Ovary (tissue), 9 donors: Measurements from ENCODE around the gene GRIFIN. TPM values are rescaled to one million over a fixed set of nuclear protein-coding genes. Genes with fewer than 3 reads are reported as not detected.

Experiments used
- DNase-seq, 5 donors: peaks; one replicate each; pipeline ENCODE4 v3.0.0-alpha.2; 2019 to 2020
- H3K27ac ChIP-seq, 2 donors: fragments of 200-600 bp; one replicate each; pipeline versions ENCODE4 v1.5.1 to v1.8.0; 2019 to 2022
- H3K27me3 ChIP-seq: fragments of 200-600 bp; one replicate; pipeline ENCODE4 v1.8.0; 2022
- H3K36me3 ChIP-seq: fragments of 200-600 bp; sonication (generic); one replicate; pipeline ENCODE4 v1.5.1; 2019
- H3K4me1 ChIP-seq: one replicate; pipeline ENCODE4 v1.8.1; 2013; ENCODE audit warnings: mild to moderate bottlenecking, moderate library complexity; ENCODE audit not compliant: insufficient read depth
- H3K4me3 ChIP-seq: fragments of 200-600 bp; sonication (generic); one replicate; pipeline ENCODE4 v1.5.1; 2017
- H3K9me3 ChIP-seq, 2 donors: fragments of 200-600 bp in 1 of 2; sonication (generic) in 1 of 2; one replicate each; pipeline versions ENCODE4 v1.5.1 to v1.8.1; 2013 to 2019; ENCODE audit warnings: mild to moderate bottlenecking in 1 of 2, moderate library complexity in 1 of 2
- CTCF ChIP-seq, 3 donors: fragments of 450-650 bp in 2 of 3; fragments of 200-600 bp in 1 of 3; IDR thresholded peaks; one replicate each; pipeline versions ENCODE4 v1.5.1 to v1.8.0; 2016 to 2022; ENCODE audit warnings: antibody characterized with exemption in 3 of 3, mild to moderate bottlenecking in 1 of 3
- EP300 ChIP-seq: sonication (generic); formaldehyde crosslinking; IDR thresholded peaks from one replicate; pipeline ENCODE4 v1.6.1; 2017; ENCODE audit warnings: antibody characterized with exemption
- POLR2A ChIP-seq: fragments of 450-650 bp; IDR thresholded peaks from one replicate; pipeline ENCODE4 v1.6.1; 2017; ENCODE audit warnings: antibody characterized with exemption, mild to moderate bottlenecking, moderate library complexity
- WGBS, 3 donors: extraction: QIAGEN DNeasy Blood & Tissue Kit in 1 of 3; methylation state at CpG; one replicate each; pipeline versions ENCODE4 v1.1.5 to v1.1.7; 2013 to 2017; 5-methylcytosine and 5-hydroxymethylcytosine counted together
- intact Hi-C, 4 donors: fragments of 100-400 bp; cut with DNase I; formaldehyde crosslinking; loops; one replicate each; pipeline versions ENCODE4 v1.11.0 to v1.15.1; 2022 to 2023
- polyA plus RNA-seq, 2 donors: library from polyadenylated mRNA; stranded (reverse); fragments of 200-250 nt in 1 of 2; fragments of 350-450 nt in 1 of 2; fragmentation: Illumina TruSeq in 1 of 2; extraction: RNeasy Lipid Tissue Mini Kit (QIAGEN cat#74804) in 1 of 2; gene quantifications; one replicate each; pipeline ENCODE4 v1.2.3, GENCODE V29; 2013 to 2014
- total RNA-seq, 7 donors: library from RNA; depleted of rRNA in 2 of 7; stranded (reverse); fragments of >200 nt in 2 of 7; fragmentation: NEBNext Ultra II Directional in 3 of 7; extraction: Animal tissue kit (Norgen Biotek cat#: 25700) in 3 of 7; gene quantifications; one replicate each; pipeline versions ENCODE4 v1.1.0 to v1.2.4, GENCODE V29; 2016 to 2023
- donor health status: DM: no; HTN: no; CAD: no; lungs with moderate emphysema.
- donor health status: DM: no; HTN: no; CAD: no.
- donor health status: Bipolar disorder and iron deficiency.
- donor health status: DM: yes; HTN: yes; CAD: no.
- donor health status: DM: no; HTN: no; CAD: no.
- donor health status: DM: yes; HTN: yes; CAD: no.

Gene GRIFIN
- total and polyA plus RNA-seq, 9 donors: not detected

DNA sequence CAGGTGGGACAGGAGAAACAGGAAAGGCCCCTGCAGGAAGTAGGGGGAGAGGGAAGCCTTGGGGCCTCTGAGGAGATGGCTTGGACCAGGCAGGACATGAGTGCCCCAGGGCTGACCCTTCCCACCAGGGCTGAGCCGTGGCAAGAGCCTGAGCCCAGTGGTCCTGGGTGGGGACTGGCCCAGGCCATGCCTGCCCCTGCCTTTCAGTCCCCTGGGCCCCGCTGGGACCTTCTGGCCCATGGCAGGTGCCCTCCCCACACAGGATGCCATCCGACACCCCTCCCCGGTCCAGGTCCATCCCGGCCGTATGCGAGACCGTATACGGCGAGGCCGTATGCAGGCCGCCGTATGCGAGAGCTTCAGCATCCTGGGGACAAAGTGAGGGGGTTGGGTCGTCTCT, 2.0 kb downstream of the GRIFIN start:
- DNase-seq: no peak
- Histone ChIP-seq H3K4me1 (no peaks in the 10 kb centered on the region), H3K4me3 (no peak overlapping the region), H3K27me3 (no peaks in the 10 kb centered on the region), H3K9me3 (no peaks in the 10 kb centered on the region), H3K27ac (no peak overlapping the region), H3K36me3 (no peaks in the 10 kb centered on the region)
- 81 to 88% (median 86%) methylated on average over 10 to 15 of the region's 15 CpGs for WGBS, 3 donors
- intact Hi-C loops: loop anchor here in 1 of 4 donors (10.0 kb wide), 1 partner anchor 101 kb away; no protein-coding TSS in a partner anchor
- TF ChIP-seq POLR2A (no peak), CTCF (IDR thresholded peaks at IDR 0.05) (no peak), EP300 (no peak)

GRCh38 chr7:2473496-2474180, 2.6 kb downstream of the GRIFIN start:
- DNase-seq: no peak
- TF ChIP-seq EP300: no peak
- TF ChIP-seq POLR2A: no peak
- no peak for TF ChIP-seq CTCF (IDR thresholded peaks at IDR 0.05)
- H3K4me3 ChIP-seq: no peak overlapping the region
- H3K27ac ChIP-seq: no peak overlapping the region
- H3K36me3 ChIP-seq: no peaks in the 10 kb centered on the region
- intact Hi-C loops: loop anchor here in 1 of 4 donors (10.0 kb wide), 1 partner anchor 101 kb away; no protein-coding TSS in a partner anchor
- H3K27me3 ChIP-seq: no peaks in the 10 kb centered on the region
- WGBS, 3 donors: 74 to 86% (median 80%) methylated on average over 12 of the region's 12 CpGs
- no peaks in the 10 kb centered on the region for H3K9me3 ChIP-seq
- peaks cover 2% of the 10 kb centered on the region for H3K4me1 ChIP-seq

GRCh38 chr7:2472739-2473138, 3.5 kb downstream of the GRIFIN start:
- WGBS, 3 donors: 90 to 95% (median 94%) methylated on average over 6 of the region's 6 CpGs
- peaks cover 2% of the 10 kb centered on the region for H3K4me1 ChIP-seq
- H3K27ac ChIP-seq: no peak overlapping the region
- H3K36me3 ChIP-seq: no peaks in the 10 kb centered on the region
- no peaks in the 10 kb centered on the region for H3K27me3 ChIP-seq
- TF ChIP-seq EP300: no peak
- no peak for TF ChIP-seq CTCF (IDR thresholded peaks at IDR 0.05)
- TF ChIP-seq POLR2A: no peak
- DNase-seq: no peak
- intact Hi-C loops: loop anchor here in 1 of 4 donors (10.0 kb wide), 1 partner anchor 102 kb away; no protein-coding TSS in a partner anchor
- H3K9me3 ChIP-seq: no peaks in the 10 kb centered on the region
- H3K4me3 ChIP-seq: no peak overlapping the region

GRCh38 chr7:2471396-2471795, 4.8 kb downstream of the GRIFIN start:
- no peaks in the 10 kb centered on the region for H3K9me3 ChIP-seq
- 16 to 23% (median 21%) methylated on average over 16 to 17 of the region's 17 CpGs for WGBS, 3 donors
- H3K36me3 ChIP-seq: no peaks in the 10 kb centered on the region
- intact Hi-C loops: loop anchor here in 1 of 4 donors (10.0 kb wide), 1 partner anchor 103 kb away; no protein-coding TSS in a partner anchor
- DNase-seq: no peak
- H3K27ac ChIP-seq: no peak overlapping the region
- no peaks in the 10 kb centered on the region for H3K27me3 ChIP-seq
- peaks cover 2% of the 10 kb centered on the region for H3K4me1 ChIP-seq
- TF ChIP-seq CTCF (IDR thresholded peaks at IDR 0.05) (no peak), POLR2A (no peak), EP300 (no peak)
- no peak overlapping the region for H3K4me3 ChIP-seq
